GM19035 (cell line): ENCODE results near the gene CDKN2B-AS1.

Experiments
- ATAC-seq: cut with Tn5 transposase; IDR thresholded peaks from one replicate; pipeline ENCODE4 v1.9.1; 2021; ENCODE audit not compliant: unreplicated experiment

CDKN2B-AS1 gene

DNA sequence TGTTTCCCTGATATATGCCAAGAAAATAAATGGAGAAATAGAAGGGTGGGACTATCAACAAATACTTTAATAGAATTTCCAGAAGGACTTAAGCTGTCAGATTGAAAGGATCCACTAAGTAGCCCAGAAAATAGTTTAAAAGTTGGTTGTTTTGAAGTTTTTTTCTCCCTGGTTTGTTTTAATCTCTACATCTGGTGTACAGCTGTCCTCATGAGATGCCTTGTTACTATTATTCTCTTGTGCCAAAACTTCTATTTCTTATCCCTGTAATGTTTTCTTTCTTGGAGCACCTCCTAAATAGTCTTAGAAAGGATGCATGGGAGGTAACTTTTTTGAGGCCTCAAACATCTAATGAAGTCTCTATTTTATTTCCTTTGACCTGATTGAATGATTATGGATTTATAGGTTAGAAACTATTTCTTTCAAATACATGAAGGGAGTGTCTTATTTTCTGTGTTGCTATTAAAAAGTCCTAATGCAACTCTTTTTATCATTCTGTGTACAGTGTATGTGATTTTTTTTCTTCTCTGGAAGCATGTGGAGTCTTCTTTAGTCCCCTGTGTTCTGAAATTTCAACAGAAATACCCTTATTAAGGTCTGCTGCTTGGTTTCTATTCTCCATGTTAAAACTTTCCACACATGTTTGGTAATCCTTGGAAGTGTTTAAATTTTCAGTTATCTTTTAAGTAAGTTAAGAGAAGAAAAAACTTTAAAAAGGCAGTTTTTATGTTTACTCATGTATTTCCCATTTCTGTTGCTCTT lies 154.5 kb downstream of the CDKN2B-AS1 start:
- no peak for ATAC-seq

DNA sequence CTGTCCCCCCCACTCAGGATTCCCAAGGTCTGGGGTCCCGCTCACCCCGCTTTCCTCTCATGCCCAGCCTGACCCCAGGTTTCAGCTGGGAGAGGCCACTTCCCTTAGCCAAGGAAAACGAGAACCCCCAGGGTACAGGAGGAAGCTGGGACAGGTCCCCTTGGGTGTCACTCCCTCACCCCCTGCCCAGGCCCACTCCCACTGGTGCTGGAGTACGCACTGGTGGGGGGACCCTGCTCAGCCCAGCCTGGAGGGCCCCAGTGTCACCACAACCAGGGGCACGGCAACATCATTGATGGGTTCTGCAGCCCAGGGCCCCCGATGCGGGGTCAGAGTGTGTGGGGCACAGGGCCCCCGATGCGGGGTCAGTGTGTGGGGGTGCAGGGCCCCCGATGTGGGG lies 159.5 kb downstream of the CDKN2B-AS1 start:
- no peak for ATAC-seq

DNA sequence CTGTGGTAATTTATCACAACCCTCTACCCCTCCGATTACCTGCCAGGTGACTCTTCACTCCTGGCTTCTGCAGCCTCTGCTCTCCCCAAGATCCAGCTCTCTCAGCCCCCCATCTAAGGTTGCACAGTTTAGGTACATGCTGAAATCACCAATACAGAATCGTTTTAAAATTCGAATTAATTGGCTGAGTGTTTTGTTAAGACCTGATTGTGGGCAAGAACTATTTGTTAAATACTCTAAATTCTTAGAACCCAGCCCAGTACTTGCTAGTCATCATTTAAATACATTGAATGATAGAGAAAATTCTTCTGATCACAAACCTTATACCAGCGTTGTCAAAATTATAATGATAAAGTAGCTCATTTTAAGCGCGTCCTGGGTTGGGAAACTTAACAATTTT lies 162.0 kb downstream of the CDKN2B-AS1 start:
- no peak for ATAC-seq

DNA sequence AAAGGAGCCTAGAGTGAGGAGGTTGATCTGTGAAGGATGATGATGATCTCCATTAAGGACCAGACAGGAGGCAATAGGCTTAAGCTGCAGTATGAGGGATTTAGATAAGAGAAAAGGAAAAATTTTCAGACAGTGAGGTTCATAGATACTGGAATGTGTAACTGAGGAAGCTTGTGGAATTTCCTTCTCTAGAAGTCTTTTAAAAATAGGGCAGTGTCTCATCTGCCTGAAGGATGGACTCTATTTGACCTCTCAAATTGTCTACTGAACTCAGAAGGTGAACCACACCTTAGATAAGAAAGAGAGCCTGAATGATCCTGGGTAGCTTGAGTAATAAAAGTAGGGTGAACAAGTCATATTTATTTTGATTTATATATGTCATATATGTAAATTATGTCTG lies 162.7 kb downstream of the CDKN2B-AS1 start:
- ATAC-seq, result no peak

DNA sequence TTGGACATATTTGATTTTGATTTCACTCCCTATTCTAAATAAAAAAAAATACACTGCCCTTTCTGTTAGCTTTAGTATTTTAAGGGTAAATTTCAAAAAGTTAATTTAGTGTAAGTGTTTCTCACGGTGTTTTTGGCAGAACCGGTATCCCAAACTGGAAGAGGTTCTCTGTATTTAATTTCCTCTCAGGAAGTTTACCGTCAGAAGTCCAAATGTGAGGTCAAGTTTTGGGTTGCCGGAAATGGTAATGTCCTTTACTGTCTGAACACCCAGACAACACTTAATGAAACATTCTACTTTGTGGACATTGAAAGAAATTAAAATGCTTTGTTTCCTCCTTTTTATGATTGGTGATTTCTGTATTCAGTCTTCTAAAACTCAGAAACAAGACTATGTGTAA lies 163.2 kb downstream of the CDKN2B-AS1 start:
- no peak for ATAC-seq

DNA sequence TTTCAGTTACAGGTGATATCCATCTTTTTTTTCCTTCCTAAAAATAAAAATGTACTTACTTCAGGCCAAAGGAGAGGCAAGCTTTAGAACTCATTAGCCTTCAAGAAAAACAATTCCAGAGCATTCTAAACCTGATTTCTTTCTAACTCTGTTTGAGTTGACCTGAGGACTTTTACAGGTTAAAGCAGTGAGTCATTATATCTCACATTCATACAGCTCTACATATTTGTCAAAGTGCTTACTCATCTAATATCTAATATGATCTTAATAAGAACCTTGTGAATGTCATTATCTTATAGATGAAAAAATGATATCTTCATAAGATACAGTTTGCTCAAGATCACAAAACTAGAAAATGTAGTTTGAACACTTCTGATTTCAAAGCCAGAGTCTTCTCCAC lies 163.7 kb downstream of the CDKN2B-AS1 start:
- no peak for ATAC-seq

DNA sequence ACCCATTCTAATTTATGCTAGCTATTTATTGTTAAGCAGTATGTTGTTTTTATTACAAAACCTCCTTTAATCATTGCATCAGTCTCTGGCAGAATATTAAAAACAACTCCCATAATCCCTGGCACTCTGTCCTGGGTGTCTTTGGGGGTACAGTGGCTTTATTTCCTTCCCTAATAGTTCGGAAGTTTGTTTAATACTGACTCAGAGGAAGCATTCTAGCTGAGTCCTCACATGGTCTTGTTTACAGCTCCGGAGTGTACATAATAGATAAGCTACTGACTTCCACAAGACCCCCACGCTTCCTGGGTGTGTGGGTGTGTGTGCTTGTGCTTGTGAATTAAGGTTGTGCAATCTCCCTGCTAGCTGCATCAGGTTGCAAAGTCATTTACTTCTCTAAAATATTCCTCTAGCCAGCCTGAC lies 164.3 kb downstream of the CDKN2B-AS1 start:
- ATAC-seq, result no peak

DNA sequence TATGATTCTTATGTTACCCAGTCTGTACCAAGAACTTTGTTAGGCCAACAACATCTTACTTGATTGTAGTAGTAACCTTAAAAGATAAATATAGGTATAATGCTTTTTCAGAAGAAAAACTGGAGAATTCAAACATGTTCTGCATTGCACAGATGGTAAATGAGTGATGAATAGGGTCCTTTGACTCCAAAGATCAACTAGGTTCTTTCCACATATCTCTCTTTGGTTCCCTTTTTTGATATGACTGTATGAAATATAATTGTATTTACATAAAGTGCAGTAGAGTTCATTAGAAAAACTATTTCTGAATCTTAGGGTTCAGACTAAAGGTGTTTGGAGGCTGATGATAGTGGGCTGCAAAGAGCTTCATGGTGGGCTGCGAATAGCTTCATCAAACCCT lies 165.0 kb downstream of the CDKN2B-AS1 start:
- ATAC-seq, result no peak

DNA sequence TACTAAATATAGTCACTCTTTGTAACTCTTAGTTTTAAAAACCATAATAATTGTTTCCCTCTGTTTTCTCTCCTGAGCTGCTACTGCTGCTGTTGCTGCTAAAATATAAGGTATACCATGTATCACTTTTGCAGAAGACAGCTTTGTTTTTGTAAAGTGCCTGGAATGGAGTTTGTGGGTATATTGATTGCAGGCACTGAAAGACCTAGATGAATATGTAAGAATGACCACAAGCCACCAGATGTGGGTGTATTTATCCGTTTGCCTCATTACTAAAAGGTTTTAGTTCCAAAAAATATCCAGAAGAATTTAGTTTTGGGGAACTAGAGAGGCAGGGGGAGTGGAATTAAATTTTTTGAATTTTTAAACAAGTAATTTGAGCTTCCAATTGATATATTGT lies 165.6 kb downstream of the CDKN2B-AS1 start:
- ATAC-seq, result no peak

DNA sequence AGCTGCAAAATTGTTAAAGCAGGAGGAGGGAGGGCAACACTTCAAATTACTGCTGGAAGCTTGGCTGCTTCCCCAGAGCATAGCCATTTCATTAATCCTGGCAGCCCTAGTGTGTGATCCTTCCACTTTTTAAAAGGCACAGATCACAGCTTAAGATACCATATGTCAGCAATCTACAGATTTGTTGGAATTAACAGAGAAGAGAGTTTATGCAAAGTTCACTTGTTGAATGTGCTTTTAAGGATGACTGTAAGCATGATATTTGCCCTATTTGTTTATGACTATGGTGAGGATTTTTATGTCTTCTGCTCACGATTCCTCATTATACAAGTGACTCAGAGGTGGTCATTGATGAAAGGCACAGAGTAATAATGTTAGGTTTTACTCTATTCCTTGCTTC lies 170.6 kb downstream of the CDKN2B-AS1 start:
- ATAC-seq, result no peak

DNA sequence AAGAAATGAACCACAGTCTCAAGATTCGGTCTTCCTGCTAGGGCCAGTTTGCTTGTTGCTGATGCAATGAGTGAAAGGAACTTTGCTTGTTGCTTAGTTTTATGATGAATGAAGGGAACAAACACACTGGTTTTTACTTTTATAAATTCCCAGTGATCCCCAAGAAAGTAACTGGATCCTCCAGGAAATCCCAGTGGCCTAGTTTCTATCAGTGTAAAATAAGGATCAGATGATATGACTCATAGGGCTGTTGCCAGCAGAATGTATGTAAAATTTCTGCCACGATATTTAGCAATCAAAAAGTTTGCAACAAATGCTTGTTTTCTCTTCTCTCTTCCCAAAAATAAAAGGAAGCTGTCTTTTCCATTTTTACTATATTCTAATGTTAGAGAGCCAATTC lies 174.7 kb downstream of the CDKN2B-AS1 start:
- ATAC-seq, result no peak

DNA sequence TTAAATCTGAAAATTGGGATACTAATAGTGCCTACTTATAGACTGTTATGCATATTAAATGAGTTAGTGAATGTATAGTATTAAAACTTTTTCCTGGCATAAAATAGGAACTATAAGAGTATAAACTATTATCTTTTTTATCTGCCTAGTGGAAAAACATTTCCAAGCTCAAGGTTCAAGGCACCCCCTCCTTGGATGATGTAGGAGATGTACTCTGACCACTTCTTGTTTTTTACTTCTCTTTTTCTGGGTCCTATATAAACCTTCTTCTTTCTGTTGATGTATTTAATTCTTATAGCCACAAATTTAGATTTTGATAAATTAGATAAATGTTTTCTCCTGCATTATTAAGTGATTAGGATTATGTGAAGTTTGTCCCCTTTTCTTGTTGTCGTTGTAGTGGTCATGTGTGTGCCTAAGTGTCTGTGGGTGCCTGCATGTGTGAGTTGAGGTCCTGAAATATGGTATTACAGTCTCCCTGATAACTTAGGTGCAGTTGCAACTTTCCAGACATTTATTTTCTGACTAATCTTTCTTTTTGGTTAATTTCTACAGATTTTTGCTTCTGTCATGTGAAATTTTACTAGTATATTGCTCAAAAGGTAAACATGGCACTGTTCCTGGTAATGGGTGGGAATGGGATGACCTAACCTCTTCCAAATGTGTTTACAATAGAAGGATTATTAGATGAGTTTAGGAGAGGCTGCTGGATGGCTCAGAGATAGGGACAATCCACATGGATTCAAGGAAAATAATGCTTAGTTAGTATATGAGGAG lies 175.3 kb downstream of the CDKN2B-AS1 start:
- no peak for ATAC-seq
